Measurements from ENCODE around the gene ZNF414.

DNA sequence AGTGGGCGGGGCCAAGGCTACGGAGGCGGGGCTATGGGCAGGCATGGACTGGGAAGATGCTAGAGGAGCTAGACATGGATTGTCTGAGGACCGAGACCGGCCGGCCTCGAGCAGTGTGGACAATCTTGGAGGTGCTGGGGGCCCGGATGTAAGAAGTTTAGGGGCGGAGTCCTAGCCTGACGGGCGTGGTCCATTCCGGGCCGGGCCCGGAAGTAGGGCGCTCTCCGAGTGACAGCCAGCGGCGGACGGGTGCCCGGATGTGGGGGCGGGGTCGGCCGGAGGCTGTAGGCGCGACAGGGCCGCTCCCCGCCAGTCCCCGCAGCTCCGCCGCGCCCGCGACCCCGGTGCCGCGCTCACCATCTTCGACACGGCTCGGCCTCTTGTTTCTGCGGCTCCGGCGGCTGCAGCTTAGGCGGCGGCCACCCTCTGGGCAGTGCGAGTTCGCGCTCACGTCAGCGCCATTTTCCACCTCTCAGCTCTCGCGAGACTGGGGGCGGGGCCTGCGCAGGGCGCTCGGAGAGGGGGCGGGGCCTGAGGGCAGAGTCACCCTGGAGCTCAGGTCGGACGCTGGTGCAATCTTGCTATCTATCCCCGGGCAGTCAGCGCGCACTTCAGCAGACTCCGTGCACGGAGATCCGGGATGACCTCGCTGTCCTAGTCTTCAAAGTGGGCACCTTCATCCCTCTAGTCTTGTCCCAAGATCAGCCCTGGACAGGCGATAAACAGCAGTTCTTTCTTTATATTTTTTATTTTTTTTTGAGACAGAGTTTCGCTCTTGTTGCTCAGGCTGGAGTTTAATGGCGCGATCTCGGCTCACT, at the start of gene ZNF414:
- peak; percentile 61 to 74 for TF ChIP-seq POLR2A (IDR thresholded peaks at IDR 0.05)
- TF ChIP-seq EP300 (IDR thresholded peaks at IDR 0.05) = peak; percentile 22 to 84

All from tibial nerve (tissue), 3 donors.